ENCODE measurements around the gene COA7. TPM values are rescaled to one million over a fixed set of nuclear protein-coding genes. Genes with fewer than 3 reads are reported as not detected.

The COA7 gene
- total and polyA plus RNA-seq, 10 of the 15 experiments (the other 5 are each of a cell fraction or from before 2014, with no cell fraction given) = 7.5 to 20.2 (median 15.4) TPM

DNA sequence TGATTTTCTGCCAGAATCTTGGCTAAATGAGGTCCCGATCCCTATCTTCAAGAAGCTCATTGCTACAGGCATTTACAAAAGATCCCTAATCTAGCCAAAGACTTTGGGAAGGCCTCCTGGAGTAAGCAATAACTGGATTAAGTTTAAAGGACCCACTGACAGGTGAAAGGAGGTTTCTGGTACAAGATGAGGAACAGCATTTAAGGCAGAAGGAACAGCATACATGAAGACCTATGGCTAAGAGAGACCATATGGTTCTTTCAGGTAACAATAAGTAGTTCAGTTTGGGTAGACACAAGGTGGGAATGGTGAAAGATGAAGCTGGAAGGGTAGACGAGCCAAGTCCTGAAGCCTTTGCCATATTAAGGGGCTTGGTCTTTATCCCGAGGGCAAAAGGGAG lies 37.3 kb downstream of the COA7 start (continued):
- TF ChIP-seq FOXK2 (IDR thresholded peaks at IDR 0.05) = no peak
- TF ChIP-seq, protein P1, sequence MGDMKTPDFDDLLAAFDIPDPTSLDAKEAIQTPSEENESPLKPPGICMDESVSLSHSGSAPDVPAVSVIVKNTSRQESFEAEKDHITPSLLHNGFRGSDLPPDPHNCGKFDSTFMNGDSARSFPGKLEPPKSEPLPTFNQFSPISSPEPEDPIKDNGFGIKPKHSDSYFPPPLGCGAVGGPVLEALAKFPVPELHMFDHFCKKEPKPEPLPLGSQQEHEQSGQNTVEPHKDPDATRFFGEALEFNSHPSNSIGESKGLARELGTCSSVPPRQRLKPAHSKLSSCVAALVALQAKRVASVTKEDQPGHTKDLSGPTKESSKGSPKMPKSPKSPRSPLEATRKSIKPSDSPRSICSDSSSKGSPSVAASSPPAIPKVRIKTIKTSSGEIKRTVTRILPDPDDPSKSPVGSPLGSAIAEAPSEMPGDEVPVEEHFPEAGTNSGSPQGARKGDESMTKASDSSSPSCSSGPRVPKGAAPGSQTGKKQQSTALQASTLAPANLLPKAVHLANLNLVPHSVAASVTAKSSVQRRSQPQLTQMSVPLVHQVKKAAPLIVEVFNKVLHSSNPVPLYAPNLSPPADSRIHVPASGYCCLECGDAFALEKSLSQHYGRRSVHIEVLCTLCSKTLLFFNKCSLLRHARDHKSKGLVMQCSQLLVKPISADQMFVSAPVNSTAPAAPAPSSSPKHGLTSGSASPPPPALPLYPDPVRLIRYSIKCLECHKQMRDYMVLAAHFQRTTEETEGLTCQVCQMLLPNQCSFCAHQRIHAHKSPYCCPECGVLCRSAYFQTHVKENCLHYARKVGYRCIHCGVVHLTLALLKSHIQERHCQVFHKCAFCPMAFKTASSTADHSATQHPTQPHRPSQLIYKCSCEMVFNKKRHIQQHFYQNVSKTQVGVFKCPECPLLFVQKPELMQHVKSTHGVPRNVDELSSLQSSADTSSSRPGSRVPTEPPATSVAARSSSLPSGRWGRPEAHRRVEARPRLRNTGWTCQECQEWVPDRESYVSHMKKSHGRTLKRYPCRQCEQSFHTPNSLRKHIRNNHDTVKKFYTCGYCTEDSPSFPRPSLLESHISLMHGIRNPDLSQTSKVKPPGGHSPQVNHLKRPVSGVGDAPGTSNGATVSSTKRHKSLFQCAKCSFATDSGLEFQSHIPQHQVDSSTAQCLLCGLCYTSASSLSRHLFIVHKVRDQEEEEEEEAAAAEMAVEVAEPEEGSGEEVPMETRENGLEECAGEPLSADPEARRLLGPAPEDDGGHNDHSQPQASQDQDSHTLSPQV (IDR thresholded peaks at IDR 0.05) = no peak
- TF ChIP-seq, protein P2, sequence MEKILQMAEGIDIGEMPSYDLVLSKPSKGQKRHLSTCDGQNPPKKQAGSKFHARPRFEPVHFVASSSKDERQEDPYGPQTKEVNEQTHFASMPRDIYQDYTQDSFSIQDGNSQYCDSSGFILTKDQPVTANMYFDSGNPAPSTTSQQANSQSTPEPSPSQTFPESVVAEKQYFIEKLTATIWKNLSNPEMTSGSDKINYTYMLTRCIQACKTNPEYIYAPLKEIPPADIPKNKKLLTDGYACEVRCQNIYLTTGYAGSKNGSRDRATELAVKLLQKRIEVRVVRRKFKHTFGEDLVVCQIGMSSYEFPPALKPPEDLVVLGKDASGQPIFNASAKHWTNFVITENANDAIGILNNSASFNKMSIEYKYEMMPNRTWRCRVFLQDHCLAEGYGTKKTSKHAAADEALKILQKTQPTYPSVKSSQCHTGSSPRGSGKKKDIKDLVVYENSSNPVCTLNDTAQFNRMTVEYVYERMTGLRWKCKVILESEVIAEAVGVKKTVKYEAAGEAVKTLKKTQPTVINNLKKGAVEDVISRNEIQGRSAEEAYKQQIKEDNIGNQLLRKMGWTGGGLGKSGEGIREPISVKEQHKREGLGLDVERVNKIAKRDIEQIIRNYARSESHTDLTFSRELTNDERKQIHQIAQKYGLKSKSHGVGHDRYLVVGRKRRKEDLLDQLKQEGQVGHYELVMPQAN (conservative IDR thresholded peaks at IDR 0.05) = no peak

DNA sequence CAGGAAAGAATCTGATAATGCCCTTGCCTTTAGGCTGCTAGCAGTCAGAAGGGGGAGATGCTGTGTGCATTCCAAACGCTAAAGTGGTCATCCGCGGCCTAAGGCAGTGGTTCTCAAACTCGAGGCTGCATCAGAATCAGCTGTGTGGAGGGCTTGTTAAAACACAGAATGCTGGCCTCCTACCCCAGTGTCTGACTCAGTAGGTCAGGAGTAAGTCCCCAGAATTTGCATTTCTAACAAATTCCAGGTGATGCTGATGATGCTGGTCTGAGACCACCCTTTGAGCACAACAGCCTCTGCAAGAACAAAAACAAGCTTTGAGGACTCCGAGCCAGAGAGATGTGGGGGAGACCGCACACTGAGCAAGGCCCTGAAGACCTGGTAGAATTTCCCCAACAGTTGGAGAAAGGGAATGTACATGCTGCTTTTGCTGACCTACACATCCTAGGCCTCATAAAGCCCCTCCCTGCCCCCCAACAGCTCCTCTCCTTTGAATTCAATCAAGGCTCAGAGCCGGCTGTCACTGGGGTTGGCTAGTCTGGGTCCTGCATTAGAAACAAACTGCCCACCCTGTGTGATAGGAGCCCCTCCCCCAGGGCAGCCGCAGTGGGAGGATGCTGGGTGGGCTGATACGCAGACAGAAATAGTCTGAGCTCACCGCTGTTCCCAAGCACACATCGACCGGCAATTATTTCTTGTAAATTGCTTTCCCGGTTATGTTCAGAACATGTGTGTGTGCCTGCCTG lies 38.1 kb downstream of the COA7 start:
- intact Hi-C loops (cut with micrococcal nuclease; ENCODE audit: unreplicated experiment) (no loop called here), in situ Hi-C loops (cut with MboI) (no loop called here)
- BruUV-seq (replicated peaks) = no TSS peak
- H3K4me1 ChIP-seq (ENCODE audit: control insufficient read depth, insufficient read depth, low read length) = peaks cover 5% of the 10 kb centered on the region
- 84% methylated on average over 13 of the region's 13 CpGs for WGBS (ENCODE audit: insufficient coverage, insufficient replicate concordance, low lambda C conversion rate, missing lambda C conversion rate)
- TF ChIP-seq, protein P3, sequence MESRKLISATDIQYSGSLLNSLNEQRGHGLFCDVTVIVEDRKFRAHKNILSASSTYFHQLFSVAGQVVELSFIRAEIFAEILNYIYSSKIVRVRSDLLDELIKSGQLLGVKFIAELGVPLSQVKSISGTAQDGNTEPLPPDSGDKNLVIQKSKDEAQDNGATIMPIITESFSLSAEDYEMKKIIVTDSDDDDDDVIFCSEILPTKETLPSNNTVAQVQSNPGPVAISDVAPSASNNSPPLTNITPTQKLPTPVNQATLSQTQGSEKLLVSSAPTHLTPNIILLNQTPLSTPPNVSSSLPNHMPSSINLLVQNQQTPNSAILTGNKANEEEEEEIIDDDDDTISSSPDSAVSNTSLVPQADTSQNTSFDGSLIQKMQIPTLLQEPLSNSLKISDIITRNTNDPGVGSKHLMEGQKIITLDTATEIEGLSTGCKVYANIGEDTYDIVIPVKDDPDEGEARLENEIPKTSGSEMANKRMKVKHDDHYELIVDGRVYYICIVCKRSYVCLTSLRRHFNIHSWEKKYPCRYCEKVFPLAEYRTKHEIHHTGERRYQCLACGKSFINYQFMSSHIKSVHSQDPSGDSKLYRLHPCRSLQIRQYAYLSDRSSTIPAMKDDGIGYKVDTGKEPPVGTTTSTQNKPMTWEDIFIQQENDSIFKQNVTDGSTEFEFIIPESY (IDR thresholded peaks at IDR 0.05) = 0 out of 2 replicates have a peak, but pooled peaks have one; percentile 39
- TF ChIP-seq YBX1 (IDR thresholded peaks at IDR 0.05) = no peak
- CTCF ChIA-PET = interaction anchor here (0.6 to 2.2 kb wide), 5 partner anchors 9 to 255 kb away, joined by 3 to 8 read pairs (median 4); partner anchors contain the start of genes ORC1 and PRPF38A
- no peak overlapping the region for H3K4me2 ChIP-seq (ENCODE audit: control insufficient read depth, insufficient read depth)
- H3K36me3 ChIP-seq (ENCODE audit: control insufficient read depth in 2 of 2, insufficient read depth in 2 of 2, low read length in 1 of 2) = no peaks in the 10 kb centered on the region
- no peak overlapping the region for H3K27ac ChIP-seq (ENCODE audit: control insufficient read depth, insufficient read depth)
- SMC1A ChIA-PET (ENCODE audit: uncharacterized antibody, unreplicated experiment) = interaction anchor here (0.9 to 3.0 kb wide), 10 partner anchors 10 to 130 kb away, joined by 3 to 26 read pairs (median 4); no protein-coding TSS in a partner anchor
- DNase-seq (ENCODE audit: low read depth, low spot score) (no peak), FAIRE-seq (no peak), ATAC-seq (peak; percentile 20)
- H3K27me3 ChIP-seq (replicated peaks in 1 of 2; ENCODE audit: control insufficient read depth in 2 of 2, insufficient read depth in 2 of 2, low read length in 1 of 2) = no peaks in the 10 kb centered on the region
- no peaks in the 10 kb centered on the region for H3K79me2 ChIP-seq (ENCODE audit: control insufficient read depth, insufficient read depth, low read length)
- H4K20me1 ChIP-seq (ENCODE audit: control insufficient read depth, insufficient read depth) = no peaks in the 10 kb centered on the region
- no peaks in the 10 kb centered on the region for H3K9me3 ChIP-seq (replicated peaks; ENCODE audit: control insufficient read depth, insufficient read depth, low read length)
- RAD21 ChIA-PET (ENCODE audit: unreplicated experiment) = interaction anchor here (0.6 to 2.4 kb wide), 8 partner anchors 19 to 256 kb away, joined by 3 to 11 read pairs (median 4); partner anchors contain the start of genes ORC1 and TUT4
- no peak overlapping the region for H2AFZ ChIP-seq (ENCODE audit: control insufficient read depth, low read depth, low read length)
- no peak overlapping the region for H3K9ac ChIP-seq (ENCODE audit: control insufficient read depth, insufficient read depth, low read length)
- H3K4me3 ChIP-seq = no peak overlapping the region
- POLR2A ChIA-PET = interaction anchor here (0.6 to 2.0 kb wide), 7 partner anchors 12 to 157 kb away, joined by 3 to 6 read pairs (median 4); partner anchors contain the start of gene SHISAL2A
